ENCODE results near the gene STK17B. TPM values are rescaled to one million over a fixed set of nuclear protein-coding genes. Genes with fewer than 3 reads are reported as not detected.
A peak's percentile ranks its signal among the peaks of the same experiment; 100 is the strongest.

STK17B gene
- total RNA-seq, 2 experiments from 2014 or later = 95.0 to 148 TPM

- H3K79me2 ChIP-seq (ENCODE audit: insufficient read depth, low read depth, low read length) = peaks cover 100% of the 10 kb centered on the region
These were observed 15.8 kb downstream of the STK17B start for GRCh38 chr2:196155575-196155974.

GRCh38 chr2:196153480-196153879 lies 17.9 kb downstream of the STK17B start:
- intact Hi-C loops (cut with micrococcal nuclease; ENCODE audit: unreplicated experiment) = no loop called here
- no peak overlapping the region for H2AFZ ChIP-seq (ENCODE audit: low read length)
- no peak overlapping the region for H3K4me2 ChIP-seq (ENCODE audit: low read length)
- TF ChIP-seq CTCF (conservative IDR thresholded peaks at IDR 0.05; ENCODE audit: low read length) (no peak), EZH2phosphoT487 (IDR thresholded peaks at IDR 0.05; ENCODE audit: borderline replicate concordance, low read depth, low read length) (no peak)
- H3K4me1 ChIP-seq (ENCODE audit: insufficient read depth, low read length, poor library complexity, severe bottlenecking) = peaks cover 38% of the 10 kb centered on the region
- no peaks in the 10 kb centered on the region for H3K9me3 ChIP-seq (ENCODE audit: low read length)
- peaks cover 5% of the 10 kb centered on the region; the same call in 1 of the 2 replicates for H4K20me1 ChIP-seq (ENCODE audit: insufficient read depth, low read length)
- H3K4me3 ChIP-seq (ENCODE audit: low read depth, low read length, poor library complexity, severe bottlenecking) = no peak overlapping the region
- no peaks in the 10 kb centered on the region for H3K9me2 ChIP-seq (ENCODE audit: insufficient read depth, low read length)
- ChIA-PET POLR2A (interaction anchor here (0.9 to 1.0 kb wide), 2 partner anchors 12 to 133 kb away, joined by 3 read pairs; no protein-coding TSS in a partner anchor), CTCF (ENCODE audit: unreplicated experiment) (no interaction called here)
- H3K27ac ChIP-seq (ENCODE audit: low read depth, low read length, poor library complexity, severe bottlenecking) = no peak overlapping the region
- DNase-seq (ENCODE audit: low spot score) = no peak
- TSS peak; percentile 0 for BruUV-seq (replicated peaks)
- peaks cover 100% of the 10 kb centered on the region for H3K79me2 ChIP-seq (ENCODE audit: insufficient read depth, low read depth, low read length)
- peaks cover 100% of the 10 kb centered on the region for H3K36me3 ChIP-seq (ENCODE audit: insufficient read depth, low read length)

More at GRCh38 chr2:196155575-196155974, 15.8 kb downstream of the STK17B start:
- Histone ChIP-seq H3K9me2 (ENCODE audit: insufficient read depth, low read length) (no peaks in the 10 kb centered on the region), H3K27ac (ENCODE audit: low read depth, low read length, poor library complexity, severe bottlenecking) (no peak overlapping the region), H3K4me2 (ENCODE audit: low read length) (no peak overlapping the region), H2AFZ (ENCODE audit: low read length) (no peak overlapping the region), H3K9me3 (ENCODE audit: low read length) (no peaks in the 10 kb centered on the region), H3K4me1 (ENCODE audit: insufficient read depth, low read length, poor library complexity, severe bottlenecking) (peaks cover 51% of the 10 kb centered on the region), H3K4me3 (ENCODE audit: low read depth, low read length, poor library complexity, severe bottlenecking) (no peak overlapping the region), H4K20me1 (ENCODE audit: insufficient read depth, low read length) (peaks cover 14% of the 10 kb centered on the region), H3K36me3 (ENCODE audit: insufficient read depth, low read length) (peaks cover 100% of the 10 kb centered on the region)
- DNase-seq (ENCODE audit: low spot score) = no peak
- ChIA-PET CTCF (ENCODE audit: unreplicated experiment) (no interaction called here), POLR2A (interaction anchor here (1.0 to 1.4 kb wide), 3 partner anchors 15 to 86 kb away, joined by 3 to 6 read pairs (median 3); no protein-coding TSS in a partner anchor)
- no peak for TF ChIP-seq EZH2phosphoT487 (IDR thresholded peaks at IDR 0.05; ENCODE audit: borderline replicate concordance, low read depth, low read length)
- no peak for TF ChIP-seq CTCF (conservative IDR thresholded peaks at IDR 0.05; ENCODE audit: low read length)
- no TSS peak for BruUV-seq (replicated peaks)
- intact Hi-C loops (cut with micrococcal nuclease; ENCODE audit: unreplicated experiment) = loop anchor here (2.0 kb wide), 1 partner anchor 17 kb away; no protein-coding TSS in a partner anchor

GRCh38 chr2:196149948-196150347 lies 21.4 kb downstream of the STK17B start:
- Histone ChIP-seq H3K4me3 (ENCODE audit: low read depth, low read length, poor library complexity, severe bottlenecking) (no peak overlapping the region), H3K27ac (ENCODE audit: low read depth, low read length, poor library complexity, severe bottlenecking) (peak overlapping the region; percentile 0), H3K9me3 (ENCODE audit: low read length) (no peaks in the 10 kb centered on the region), H3K79me2 (ENCODE audit: insufficient read depth, low read depth, low read length) (peaks cover 95% of the 10 kb centered on the region), H4K20me1 (ENCODE audit: insufficient read depth, low read length) (peaks cover 11% of the 10 kb centered on the region; the same call in 1 of the 2 replicates), H3K4me1 (ENCODE audit: insufficient read depth, low read length, poor library complexity, severe bottlenecking) (peaks cover 21% of the 10 kb centered on the region), H3K4me2 (ENCODE audit: low read length) (no peak overlapping the region), H2AFZ (ENCODE audit: low read length) (no peak overlapping the region), H3K9me2 (ENCODE audit: insufficient read depth, low read length) (no peaks in the 10 kb centered on the region), H3K36me3 (ENCODE audit: insufficient read depth, low read length) (peaks cover 98% of the 10 kb centered on the region)
- intact Hi-C loops (cut with micrococcal nuclease; ENCODE audit: unreplicated experiment) = loop anchor here (1.0 kb wide), 1 partner anchor 10 kb away; no protein-coding TSS in a partner anchor
- BruUV-seq (replicated peaks) = TSS peak; percentile 0
- ChIA-PET POLR2A (interaction anchor here (0.6 to 1.8 kb wide), 7 partner anchors 15 to 986 kb away, joined by 3 to 7 read pairs (median 4); no protein-coding TSS in a partner anchor), CTCF (ENCODE audit: unreplicated experiment) (no interaction called here)
- TF ChIP-seq EZH2phosphoT487 (IDR thresholded peaks at IDR 0.05; ENCODE audit: borderline replicate concordance, low read depth, low read length) = no peak
- TF ChIP-seq CTCF (conservative IDR thresholded peaks at IDR 0.05; ENCODE audit: low read length) = no peak
- no peak for DNase-seq (ENCODE audit: low spot score)

Data from OCI-LY7 (cell line).